Measurements from ENCODE around the gene FAM185A.
"Not testable (repeated sequence)": the region's sequence is repeated elsewhere in the genome, so short reads cannot be mapped to it uniquely, and the experiment has no call there.

DNA sequence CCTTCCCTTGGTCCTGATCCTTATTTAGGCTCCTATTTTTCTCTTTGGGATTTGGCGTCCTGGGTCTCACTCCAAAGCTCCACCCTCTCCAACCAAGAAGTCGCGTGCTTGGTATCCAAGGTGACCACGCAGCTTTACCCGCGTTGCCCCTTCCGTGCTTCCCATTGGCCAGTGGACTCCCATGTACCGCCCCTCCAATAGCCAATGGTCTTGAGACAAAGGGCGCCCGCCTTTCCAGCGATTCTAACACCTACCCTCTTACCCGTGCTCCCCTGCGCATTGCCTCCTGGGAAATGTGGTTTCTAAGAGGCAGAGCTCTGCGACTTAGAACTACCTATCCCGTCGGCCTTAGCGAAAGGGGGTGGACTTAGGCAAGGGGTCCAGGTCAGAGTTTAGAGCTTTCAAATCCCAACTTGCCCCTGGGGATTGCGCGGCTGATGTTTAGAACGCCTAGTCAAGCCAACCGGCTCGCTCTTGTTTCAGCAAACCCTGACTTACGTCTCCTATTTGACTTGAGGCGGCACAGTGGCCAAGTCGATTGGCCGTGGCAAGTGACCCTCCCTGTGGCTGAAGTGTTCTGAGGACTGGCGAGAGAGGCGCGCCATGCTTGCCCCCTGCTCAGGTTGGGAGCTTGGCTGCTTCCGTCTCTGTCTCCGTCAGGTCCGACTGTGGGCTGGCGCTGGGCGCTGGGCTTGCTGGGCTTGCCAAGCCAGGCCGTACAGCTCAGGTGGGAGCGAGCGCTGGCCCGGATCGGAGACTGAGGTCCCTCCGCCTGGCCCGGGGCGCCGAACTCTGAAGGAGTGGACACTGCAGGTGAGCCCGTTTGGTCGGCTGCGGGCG is at the start of gene FAM185A:
- TF ChIP-seq, protein P1, sequence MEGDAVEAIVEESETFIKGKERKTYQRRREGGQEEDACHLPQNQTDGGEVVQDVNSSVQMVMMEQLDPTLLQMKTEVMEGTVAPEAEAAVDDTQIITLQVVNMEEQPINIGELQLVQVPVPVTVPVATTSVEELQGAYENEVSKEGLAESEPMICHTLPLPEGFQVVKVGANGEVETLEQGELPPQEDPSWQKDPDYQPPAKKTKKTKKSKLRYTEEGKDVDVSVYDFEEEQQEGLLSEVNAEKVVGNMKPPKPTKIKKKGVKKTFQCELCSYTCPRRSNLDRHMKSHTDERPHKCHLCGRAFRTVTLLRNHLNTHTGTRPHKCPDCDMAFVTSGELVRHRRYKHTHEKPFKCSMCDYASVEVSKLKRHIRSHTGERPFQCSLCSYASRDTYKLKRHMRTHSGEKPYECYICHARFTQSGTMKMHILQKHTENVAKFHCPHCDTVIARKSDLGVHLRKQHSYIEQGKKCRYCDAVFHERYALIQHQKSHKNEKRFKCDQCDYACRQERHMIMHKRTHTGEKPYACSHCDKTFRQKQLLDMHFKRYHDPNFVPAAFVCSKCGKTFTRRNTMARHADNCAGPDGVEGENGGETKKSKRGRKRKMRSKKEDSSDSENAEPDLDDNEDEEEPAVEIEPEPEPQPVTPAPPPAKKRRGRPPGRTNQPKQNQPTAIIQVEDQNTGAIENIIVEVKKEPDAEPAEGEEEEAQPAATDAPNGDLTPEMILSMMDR (conservative IDR thresholded peaks at IDR 0.05; ENCODE audit: low read depth, low read length), result not testable (repeated sequence)
- TF ChIP-seq EZH2phosphoT487 (IDR thresholded peaks at IDR 0.05; ENCODE audit: borderline replicate concordance, low read length); EZH2 (IDR thresholded peaks at IDR 0.05; ENCODE audit: low read length, unreplicated experiment): not testable (repeated sequence)
